PC-3 (cell line): ENCODE measurements around the gene AIFM2. TPM values are rescaled to one million over a fixed set of nuclear protein-coding genes. Genes with fewer than 3 reads are reported as not detected.

ENCODE experiments used
- ATAC-seq: fragments of 200-7000 bp; cut with Tn5 transposase; 2 replicates; pipeline ENCODE4 v1.9.1; 2020; ENCODE audit warnings: mild to moderate bottlenecking, moderate library complexity
- BruUV-seq: library from RNA; stranded (reverse); fragments of 400-500 nt; replicated peaks from 2 replicates; lab custom pipeline; 2021; lab: Mats Ljungman, UMichigan
- CTCF ChIA-PET: fragments of 300-600 bp; sonication (Branson Sonifier 250); formaldehyde crosslinking; loops from one replicate; lab custom pipeline; 2022; ENCODE audit warnings: antibody characterized with exemption; lab: Charles Lee
- POLR2A ChIA-PET: fragments of 300-600 bp; sonication (Branson Sonifier 250); formaldehyde crosslinking; loops from one replicate; lab custom pipeline; 2022; ENCODE audit warnings: antibody characterized with exemption; ENCODE audit not compliant: unreplicated experiment; lab: Charles Lee
- DNase-seq: peaks from one replicate; pipeline ENCODE4 v3.0.0-alpha.2; 2015
- H2AFZ ChIP-seq: fragments of 300-600 bp; sonication (generic); 2 replicates; pipeline ENCODE4 v1.6.0; 2016; ENCODE audit warnings: antibody characterized with exemption, low read length
- H3F3A ChIP-seq: fragments of 300-600 bp; sonication (generic); one replicate; pipeline ENCODE4 v1.6.0; 2017; ENCODE audit warnings: antibody characterized with exemption, low read length, control low read depth, mild to moderate bottlenecking; ENCODE audit not compliant: unreplicated experiment
- H3K27ac ChIP-seq: fragments of 300-600 bp; sonication (generic); 2 replicates; pipeline ENCODE4 v1.5.1; 2016; ENCODE audit warnings: mild to moderate bottlenecking, low read length
- H3K27me3 ChIP-seq: fragments of 300-600 bp; sonication (generic); 2 replicates; pipeline ENCODE4 v1.6.1; 2016; ENCODE audit warnings: low read length, mixed read lengths
- H3K36me3 ChIP-seq: fragments of 300-600 bp; sonication (generic); 2 replicates; pipeline ENCODE4 v1.6.1; 2016; ENCODE audit warnings: low read depth, mixed run types, low read length, mixed read lengths
- H3K4me1 ChIP-seq: fragments of 300-600 bp; sonication (generic); 2 replicates; pipeline ENCODE4 v1.5.1; 2016; ENCODE audit warnings: low read length; ENCODE audit not compliant: insufficient read depth
- H3K4me2 ChIP-seq: fragments of 300-600 bp; sonication (generic); 2 replicates; pipeline ENCODE4 v1.6.0; 2016; ENCODE audit warnings: low read length
- H3K4me3 ChIP-seq: fragments of 300-600 bp; sonication (generic); 2 replicates; pipeline ENCODE4 v1.5.1; 2016; ENCODE audit warnings: mild to moderate bottlenecking, low read length, mixed read lengths
- H3K79me2 ChIP-seq: fragments of 300-600 bp; sonication (generic); 2 replicates; pipeline ENCODE4 v1.6.1; 2017; ENCODE audit warnings: low read length, mixed read lengths
- H3K9ac ChIP-seq: fragments of 300-600 bp; sonication (generic); 2 replicates; pipeline ENCODE4 v1.6.0; 2016; ENCODE audit warnings: mild to moderate bottlenecking, low read length
- H3K9me2 ChIP-seq: fragments of 300-600 bp; sonication (generic); replicated peaks from 2 replicates; pipeline ENCODE4 v1.6.1; 2016; ENCODE audit warnings: mixed run types, low read length, mixed read lengths
- H3K9me3 ChIP-seq: fragments of 300-600 bp; sonication (generic); 2 replicates; pipeline ENCODE4 v1.6.1; 2016; ENCODE audit warnings: low read length, mixed read lengths
- H4K20me1 ChIP-seq: fragments of 300-600 bp; sonication (generic); 2 replicates; pipeline ENCODE4 v1.6.1; 2016; ENCODE audit warnings: low read length, mixed read lengths
- CTCF ChIP-seq: fragments of 300-600 bp; sonication (generic); conservative IDR thresholded peaks from 2 replicates; pipeline ENCODE4 v1.5.1; 2017; ENCODE audit warnings: antibody characterized with exemption, low read depth, mild to moderate bottlenecking, low read length
- EZH2 ChIP-seq: fragments of 300-600 bp; sonication (generic); IDR thresholded peaks from one replicate; pipeline ENCODE4 v1.6.1; 2017; ENCODE audit warnings: antibody characterized with exemption, mild to moderate bottlenecking, low read length; ENCODE audit not compliant: unreplicated experiment
- EZH2phosphoT487 ChIP-seq: fragments of 300-600 bp; sonication (generic); IDR thresholded peaks from 2 replicates; pipeline ENCODE4 v1.6.1; 2018; ENCODE audit warnings: mild to moderate bottlenecking, antibody characterized with exemption, low read length, borderline replicate concordance
- intact Hi-C: fragments of 100-400 bp; cut with micrococcal nuclease; formaldehyde crosslinking; loops from 2 replicates; pipeline ENCODE4 v1.9.0; 2023
- total RNA-seq: library from RNA; depleted of rRNA; stranded (reverse); fragments of >200 nt; gene quantifications from 2 replicates; pipeline ENCODE4 v1.2.3, GENCODE V29; 2014

AIFM2 gene
- total RNA-seq, 1 experiment from 2014 or later: 29.2 TPM

GRCh38 chr10:70074165-70074564, 58.5 kb downstream of the AIFM2 start:
- H3K9me2 ChIP-seq: no peaks in the 10 kb centered on the region
- peaks cover 10% of the 10 kb centered on the region for H3K4me1 ChIP-seq
- TF ChIP-seq CTCF (no peak), EZH2phosphoT487 (no peak), EZH2 (no peak)
- ChIA-PET CTCF (no interaction called here), POLR2A (interaction anchor here (0.6 kb wide), 1 partner anchor 10 kb away, joined by 3 read pairs; no protein-coding TSS in a partner anchor)
- H3F3A ChIP-seq: no peaks in the 10 kb centered on the region
- BruUV-seq: no TSS peak
- no peak overlapping the region for H3K4me2 ChIP-seq
- no peaks in the 10 kb centered on the region for H3K36me3 ChIP-seq
- H3K27ac ChIP-seq: no peak overlapping the region
- no peaks in the 10 kb centered on the region for H3K9me3 ChIP-seq
- intact Hi-C loops: no loop called here
- peaks cover 5% of the 10 kb centered on the region; the same call in 1 of the 2 replicates for H4K20me1 ChIP-seq
- H2AFZ ChIP-seq: no peak overlapping the region
- DNase-seq (no peak), ATAC-seq (no peak)
- no peaks in the 10 kb centered on the region for H3K27me3 ChIP-seq
- H3K79me2 ChIP-seq: no peaks in the 10 kb centered on the region
- no peak overlapping the region for H3K4me3 ChIP-seq
- H3K9ac ChIP-seq: no peak overlapping the region

- Histone ChIP-seq H3K27ac (no peak overlapping the region), H3K27me3 (no peaks in the 10 kb centered on the region), H3K9me3 (no peaks in the 10 kb centered on the region), H3K9me2 (no peaks in the 10 kb centered on the region), H3K36me3 (no peaks in the 10 kb centered on the region), H3F3A (no peaks in the 10 kb centered on the region), H3K4me3 (no peak overlapping the region), H3K9ac (no peak overlapping the region), H3K4me1 (no peaks in the 10 kb centered on the region), H3K79me2 (no peaks in the 10 kb centered on the region), H2AFZ (no peak overlapping the region), H4K20me1 (no peaks in the 10 kb centered on the region), H3K4me2 (no peak overlapping the region)
- ChIA-PET POLR2A (no interaction called here), CTCF (no interaction called here)
- no peak for TF ChIP-seq CTCF
- TF ChIP-seq EZH2phosphoT487: no peak
- TF ChIP-seq EZH2: no peak
- ATAC-seq (no peak), DNase-seq (no peak)
- intact Hi-C loops: no loop called here
- no TSS peak for BruUV-seq
These were observed 61.8 kb downstream of the AIFM2 start for GRCh38 chr10:70070834-70071233.

GRCh38 chr10:70069346-70069745, 63.3 kb downstream of the AIFM2 start:
- Histone ChIP-seq H3K9me2 (no peaks in the 10 kb centered on the region), H3K36me3 (no peaks in the 10 kb centered on the region), H3K4me1 (no peaks in the 10 kb centered on the region), H3F3A (no peaks in the 10 kb centered on the region), H4K20me1 (no peaks in the 10 kb centered on the region), H3K4me3 (no peak overlapping the region), H2AFZ (no peak overlapping the region), H3K27ac (no peak overlapping the region), H3K9ac (no peak overlapping the region), H3K9me3 (no peaks in the 10 kb centered on the region), H3K27me3 (no peaks in the 10 kb centered on the region), H3K4me2 (no peak overlapping the region), H3K79me2 (no peaks in the 10 kb centered on the region)
- no peak for TF ChIP-seq EZH2
- no peak for TF ChIP-seq EZH2phosphoT487
- no peak for TF ChIP-seq CTCF
- POLR2A ChIA-PET: no interaction called here
- ATAC-seq: no peak
- intact Hi-C loops: no loop called here
- BruUV-seq: no TSS peak
- no peak for DNase-seq
- CTCF ChIA-PET: no interaction called here
